Stimulated activated CD8-positive, alpha-beta memory T cell treated with anti-CD3 and anti-CD28 coated beads, Interleukin-12 subunit alpha, Interleukin-12 subunit beta, amount 100 ng/mL, for 24 hours (primary cell): Measurements from ENCODE around the gene PICALM.

Experiments
- DNase-seq: peaks from one replicate; pipeline ENCODE4 v3.0.0-alpha.2; 2020; ENCODE audit errors: extremely low read depth

The PICALM gene

GRCh38 chr11:86079421-86079820 lies 10.5 kb upstream of the PICALM start:
- no peak for DNase-seq

- no peak for DNase-seq
Measured at GRCh38 chr11:86073948-86074347, 5.1 kb upstream of the PICALM start.

- no peak for DNase-seq
Measured at GRCh38 chr11:86072211-86072610, 3.3 kb upstream of the PICALM start.

- no peak for DNase-seq
Measured at GRCh38 chr11:86070142-86071056, 1.5 kb upstream of the PICALM start.

GRCh38 chr11:86069408-86070101 lies 671 bp upstream of the PICALM start:
- no peak for DNase-seq

- DNase-seq = no peak
Measured at GRCh38 chr11:86068138-86068871, 579 bp downstream of the PICALM start.

GRCh38 chr11:86067851-86068137 lies 1.1 kb downstream of the PICALM start:
- no peak for DNase-seq

- DNase-seq = no peak
Measured at GRCh38 chr11:86067009-86067850, 1.7 kb downstream of the PICALM start.

GRCh38 chr11:86066657-86067008 lies 2.3 kb downstream of the PICALM start:
- DNase-seq = no peak

- DNase-seq = no peak
Measured at GRCh38 chr11:86066033-86066432, 2.9 kb downstream of the PICALM start.

- no peak for DNase-seq
Measured at GRCh38 chr11:86064220-86064803, 4.6 kb downstream of the PICALM start.

- DNase-seq = no peak
Measured at GRCh38 chr11:86063536-86063935, 5.3 kb downstream of the PICALM start.

GRCh38 chr11:86062719-86063118 lies 6.2 kb downstream of the PICALM start:
- no peak for DNase-seq

GRCh38 chr11:86061483-86062205 lies 7.2 kb downstream of the PICALM start:
- DNase-seq = no peak

- no peak for DNase-seq
Measured at GRCh38 chr11:86060544-86060943, 8.3 kb downstream of the PICALM start.

- DNase-seq = no peak
Measured at GRCh38 chr11:86058360-86058759, 10.5 kb downstream of the PICALM start.

- DNase-seq = no peak
Measured at GRCh38 chr11:86056351-86056854, 12.5 kb downstream of the PICALM start.

- no peak for DNase-seq
Measured at GRCh38 chr11:86052693-86053641, 15.9 kb downstream of the PICALM start.

GRCh38 chr11:86050196-86050709 lies 18.6 kb downstream of the PICALM start:
- DNase-seq = no peak
